HG03342 (cell line): ENCODE measurements around the gene DHX36.

ENCODE experiments used
- ATAC-seq: cut with Tn5 transposase; IDR thresholded peaks from one replicate; pipeline ENCODE4 v1.9.1; 2021; ENCODE audit warnings: mild to moderate bottlenecking, moderate library complexity; ENCODE audit not compliant: unreplicated experiment

Gene DHX36

GRCh38 chr3:154323891-154324738, at the start of gene DHX36:
DHX36 (minus strand) TSS chr3:154324487; CDS start chr3:154324416, 71 bp downstream.
- ATAC-seq = peak; percentile 95

- ATAC-seq = no peak
These were observed 42.9 kb upstream of the DHX36 start for GRCh38 chr3:154367221-154367620.

GRCh38 chr3:154364849-154365248, 40.6 kb upstream of the DHX36 start:
- no peak for ATAC-seq

- ATAC-seq = no peak
These were observed 36.8 kb upstream of the DHX36 start for GRCh38 chr3:154361099-154361498.

- no peak for ATAC-seq
These were observed 31.7 kb upstream of the DHX36 start for GRCh38 chr3:154356009-154356408.

GRCh38 chr3:154349223-154349622, 24.9 kb upstream of the DHX36 start:
- no peak for ATAC-seq

- no peak for ATAC-seq
These were observed 21.3 kb upstream of the DHX36 start for GRCh38 chr3:154345422-154346122.

GRCh38 chr3:154338570-154338969, 14.3 kb upstream of the DHX36 start:
- no peak for ATAC-seq

- ATAC-seq = no peak
These were observed 13.7 kb upstream of the DHX36 start for GRCh38 chr3:154338008-154338407.

- peak; percentile 65 for ATAC-seq
These were observed 10.7 kb upstream of the DHX36 start for GRCh38 chr3:154334973-154335420.

GRCh38 chr3:154327871-154328270, 3.6 kb upstream of the DHX36 start:
- ATAC-seq = no peak

- no peak for ATAC-seq
These were observed 632 bp upstream of the DHX36 start for GRCh38 chr3:154324919-154325318.

- ATAC-seq = no peak
These were observed 7.1 kb downstream of the DHX36 start for GRCh38 chr3:154316974-154317767.

- no peak for ATAC-seq
These were observed 10.1 kb downstream of the DHX36 start for GRCh38 chr3:154314152-154314551.

- no peak for ATAC-seq
These were observed 13.4 kb downstream of the DHX36 start for GRCh38 chr3:154310840-154311239.

- no peak for ATAC-seq
These were observed 16.9 kb downstream of the DHX36 start for GRCh38 chr3:154307363-154307762.

- peak; percentile 60 for ATAC-seq
These were observed 19.4 kb downstream of the DHX36 start for GRCh38 chr3:154304936-154305335.

GRCh38 chr3:154304116-154304786, 20.0 kb downstream of the DHX36 start:
- ATAC-seq = no peak

- ATAC-seq = no peak
These were observed 22.7 kb downstream of the DHX36 start for GRCh38 chr3:154301561-154301960.

GRCh38 chr3:154294016-154294415, 30.3 kb downstream of the DHX36 start:
- no peak for ATAC-seq

GRCh38 chr3:154290187-154290586, 34.1 kb downstream of the DHX36 start:
- ATAC-seq = no peak
